ENCODE results near the gene AP3D1.
"Not testable (repeated sequence)": the region's sequence is repeated elsewhere in the genome, so short reads cannot be mapped to it uniquely, and the experiment has no call there.

The AP3D1 gene

DNA sequence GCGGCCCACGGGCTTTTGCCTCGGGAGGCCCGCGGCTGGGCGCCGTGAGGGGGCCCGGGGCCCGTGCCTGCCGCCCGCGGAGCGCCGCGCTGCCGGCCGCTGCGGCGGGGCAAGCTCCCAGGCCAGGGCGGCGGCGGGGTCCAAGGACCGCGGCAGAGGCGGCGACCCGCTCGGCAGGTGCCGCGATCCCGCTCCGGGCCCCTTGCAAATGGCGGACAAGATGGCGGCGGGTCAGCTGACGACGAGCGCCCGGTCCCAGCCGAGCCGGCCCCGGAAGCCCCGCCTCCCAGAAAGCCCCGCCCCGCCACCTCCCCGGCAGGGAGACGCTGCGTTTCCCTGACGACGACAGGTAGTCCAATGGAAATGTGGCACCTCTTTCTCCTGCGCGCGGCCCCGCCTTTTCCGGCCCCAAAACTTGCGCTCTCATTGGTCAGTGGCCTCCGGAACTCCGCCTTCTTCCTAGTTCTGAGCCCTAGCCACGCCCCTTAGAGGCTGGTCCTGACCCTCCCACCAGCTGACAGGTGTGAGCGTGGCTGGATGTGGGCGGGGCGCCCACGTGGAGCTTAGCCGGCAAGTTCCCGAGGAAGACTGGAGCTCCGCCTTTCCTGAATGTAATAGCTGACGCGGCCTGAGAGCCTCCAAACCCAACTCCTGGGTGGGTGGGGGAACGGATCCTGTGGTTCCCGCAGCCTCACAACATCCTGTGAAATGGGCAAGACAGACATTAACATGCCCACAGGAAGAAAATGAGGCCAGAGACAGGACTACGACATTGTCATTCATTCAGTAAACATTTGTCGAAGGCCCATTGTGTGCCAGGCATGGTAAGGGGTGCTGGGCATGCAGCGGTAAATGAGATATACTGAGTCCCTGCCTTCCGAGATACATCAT, at the start of gene AP3D1:
Gene AP3D1, minus strand, starts transcription at position 228 of the 891 bp plus-strand sequence. CDS start 232 bp downstream, outside the sequence.
- peak; percentile 99 for DNase-seq (ENCODE audit: low read depth in 2 of 2)

DNA sequence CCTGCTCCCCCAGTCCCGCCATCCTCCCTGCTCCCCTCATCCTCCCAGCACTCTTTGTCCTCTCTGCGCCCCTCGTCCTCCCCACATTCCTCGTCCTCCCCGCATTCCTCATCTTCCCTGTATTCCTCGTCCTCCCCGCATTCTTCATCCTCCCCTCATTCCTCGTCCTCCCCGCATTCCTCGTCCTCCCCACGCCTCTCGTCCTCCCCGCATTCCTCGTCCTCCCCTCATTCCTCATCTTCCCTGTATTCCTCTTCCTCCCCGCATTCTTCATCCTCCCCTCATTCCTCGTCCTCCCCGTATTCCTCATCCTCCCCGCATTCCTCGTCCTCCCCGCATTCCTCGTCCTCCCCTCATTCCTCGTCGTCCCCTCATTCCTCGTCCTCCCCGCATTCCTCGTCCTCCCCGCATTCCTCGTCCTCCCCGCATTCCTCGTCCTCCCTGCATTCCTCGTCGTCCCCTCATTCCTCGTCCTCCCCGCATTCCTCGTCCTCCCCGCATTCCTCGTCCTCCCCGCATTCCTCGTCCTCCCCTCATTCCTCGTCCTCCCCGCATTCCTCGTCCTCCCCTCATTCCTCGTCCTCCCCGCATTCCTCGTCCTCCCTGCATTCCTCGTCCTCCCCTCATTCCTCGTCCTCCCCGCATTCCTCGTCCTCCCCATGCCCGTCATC, 49.4 kb upstream of the AP3D1 start:
- DNase-seq (ENCODE audit: low read depth in 2 of 2) = not testable (repeated sequence)

DNA sequence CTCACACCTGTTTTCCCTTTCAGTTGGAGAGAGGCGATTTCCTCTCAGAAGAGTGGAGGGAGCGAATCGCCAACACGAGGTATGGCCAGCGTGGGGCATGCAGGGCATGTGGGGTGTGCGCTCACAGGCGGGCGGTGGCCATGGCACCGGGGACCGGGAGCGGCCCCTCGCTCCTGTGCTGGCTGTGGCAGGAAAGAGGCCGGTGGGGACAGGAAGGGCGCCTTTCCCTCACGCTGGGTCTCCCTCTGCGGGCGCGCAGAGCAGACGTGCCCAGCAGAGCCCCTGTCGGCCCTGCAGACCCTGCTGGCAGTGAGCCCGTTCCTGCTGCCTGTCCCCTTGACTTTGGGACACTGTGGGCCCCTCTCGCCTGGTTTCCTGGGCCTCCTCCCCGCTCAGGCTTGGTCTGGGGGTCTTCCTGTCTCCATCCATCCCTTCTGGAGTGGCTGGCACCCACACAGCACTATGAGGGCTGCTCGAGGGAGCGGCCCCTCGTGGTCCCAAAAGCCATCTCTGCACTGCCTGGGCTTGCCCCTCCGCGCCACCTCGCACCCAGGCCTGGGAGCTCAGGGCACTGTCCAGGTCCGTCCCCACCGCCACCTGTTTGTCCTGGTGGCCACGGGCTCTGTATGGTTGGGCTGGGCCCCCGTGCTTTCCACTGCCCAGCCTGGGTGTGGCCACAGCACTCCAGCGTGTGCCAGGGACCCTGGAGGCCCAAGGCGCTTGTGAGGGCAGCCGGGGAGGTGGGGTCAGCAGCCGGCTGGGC, 48.7 kb upstream of the AP3D1 start:
- DNase-seq (ENCODE audit: low read depth in 2 of 2) = no peak

DNA sequence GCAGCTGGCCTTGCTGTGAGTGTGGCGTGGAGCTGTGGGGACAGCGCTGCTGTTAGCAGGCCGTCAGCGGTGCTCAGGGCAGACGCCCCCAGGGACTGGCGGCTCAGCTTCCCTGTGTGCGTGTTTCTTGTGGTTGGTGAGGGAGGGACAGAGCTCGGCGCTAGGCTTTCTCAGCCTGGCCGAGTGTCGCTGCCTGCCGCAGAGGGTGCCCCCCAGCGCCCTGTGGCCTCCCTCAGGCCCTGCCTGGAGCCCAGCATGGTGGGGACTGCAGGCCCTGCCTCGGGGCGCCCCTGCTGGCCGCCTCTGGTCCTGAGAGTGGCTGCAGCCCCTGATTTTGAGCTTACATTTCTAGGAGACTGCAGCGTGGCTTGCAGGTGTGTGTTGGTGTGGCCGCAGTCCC, 47.8 kb upstream of the AP3D1 start:
- no peak for DNase-seq (ENCODE audit: low read depth in 2 of 2)

DNA sequence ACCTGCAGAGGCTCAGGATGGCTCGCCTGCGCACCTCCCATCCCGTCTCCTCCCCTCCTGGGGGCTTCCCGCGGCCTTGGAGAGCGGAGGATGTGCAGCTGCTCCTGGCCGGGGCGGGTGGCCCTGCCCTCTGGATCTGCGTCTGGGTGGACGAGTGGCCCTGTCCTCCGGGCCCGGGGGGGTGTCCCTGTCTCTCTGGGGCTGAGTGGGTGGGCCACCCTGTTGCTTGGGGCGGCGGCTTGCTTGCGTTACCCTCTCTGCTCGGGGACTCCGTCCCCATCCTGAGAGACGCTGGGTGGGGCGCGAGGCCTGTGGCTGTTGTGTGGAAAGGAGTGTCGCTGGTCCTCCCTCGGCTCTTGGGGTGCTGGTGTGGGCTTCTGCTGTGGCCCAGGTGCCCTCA, 47.0 kb upstream of the AP3D1 start:
- no peak for DNase-seq (ENCODE audit: low read depth in 2 of 2)

DNA sequence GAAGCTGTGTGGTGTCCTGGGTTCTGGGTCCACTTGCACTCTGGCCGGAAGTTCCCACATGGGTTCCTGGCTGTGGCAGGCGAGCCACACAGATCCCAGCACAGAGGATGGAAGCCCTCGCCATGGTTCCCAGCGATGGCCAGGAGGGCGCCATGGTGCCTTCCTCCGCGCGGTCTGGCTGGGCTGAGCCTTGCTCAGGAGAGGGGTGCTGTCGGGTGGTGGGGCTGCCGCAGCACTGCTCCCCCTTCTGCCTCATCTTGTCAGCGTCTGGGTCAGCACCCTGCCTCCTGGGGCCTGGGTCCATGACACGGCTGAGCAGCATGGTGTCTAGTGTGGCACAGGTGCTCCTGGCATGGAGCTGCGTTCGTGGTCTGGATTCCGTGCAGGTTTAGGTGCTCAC, 45.9 kb upstream of the AP3D1 start:
- DNase-seq (ENCODE audit: low read depth in 2 of 2) = no peak

DNA sequence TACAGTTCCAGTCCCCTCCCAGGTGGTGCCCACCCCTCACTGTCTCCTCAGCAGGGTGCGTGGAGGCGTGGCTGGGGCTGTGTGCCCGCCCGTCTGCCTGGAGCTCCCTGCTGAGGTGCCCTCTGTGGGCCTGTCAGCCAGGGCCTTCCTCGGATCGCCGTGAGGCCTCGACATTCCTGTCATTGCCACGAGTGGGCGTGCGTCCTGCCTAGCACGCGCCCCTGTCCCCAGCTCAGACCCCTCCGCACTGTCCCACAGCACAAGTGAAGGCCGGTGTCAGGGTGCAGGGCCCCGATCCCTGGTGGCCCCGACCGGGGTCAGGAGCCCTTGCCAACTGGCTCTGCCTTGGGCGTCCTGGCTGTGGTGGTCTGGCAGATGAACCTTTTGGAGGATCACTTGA, 44.5 kb upstream of the AP3D1 start:
- no peak for DNase-seq (ENCODE audit: low read depth in 2 of 2)

DNA sequence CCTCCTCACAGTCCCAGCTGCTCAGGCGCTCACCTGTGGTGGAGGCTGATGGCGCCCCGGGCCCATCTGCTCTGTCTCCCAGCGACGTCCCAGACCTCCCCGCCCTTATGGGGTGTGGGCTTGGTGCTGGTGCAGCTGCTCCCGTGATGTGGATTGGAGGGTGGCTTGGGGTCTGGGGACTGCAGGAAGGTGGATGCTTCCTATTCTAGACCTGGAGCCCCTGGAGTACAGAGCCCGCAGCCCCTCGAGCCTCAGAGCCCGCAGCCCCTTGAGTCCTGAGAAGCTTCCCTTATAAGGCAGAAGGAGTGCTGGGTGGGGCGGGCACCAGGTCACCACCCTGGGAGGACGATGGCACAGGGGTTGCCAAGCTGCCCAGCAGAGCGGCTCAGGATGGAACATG, 44.0 kb upstream of the AP3D1 start:
- DNase-seq (ENCODE audit: low read depth in 2 of 2) = no peak

DNA sequence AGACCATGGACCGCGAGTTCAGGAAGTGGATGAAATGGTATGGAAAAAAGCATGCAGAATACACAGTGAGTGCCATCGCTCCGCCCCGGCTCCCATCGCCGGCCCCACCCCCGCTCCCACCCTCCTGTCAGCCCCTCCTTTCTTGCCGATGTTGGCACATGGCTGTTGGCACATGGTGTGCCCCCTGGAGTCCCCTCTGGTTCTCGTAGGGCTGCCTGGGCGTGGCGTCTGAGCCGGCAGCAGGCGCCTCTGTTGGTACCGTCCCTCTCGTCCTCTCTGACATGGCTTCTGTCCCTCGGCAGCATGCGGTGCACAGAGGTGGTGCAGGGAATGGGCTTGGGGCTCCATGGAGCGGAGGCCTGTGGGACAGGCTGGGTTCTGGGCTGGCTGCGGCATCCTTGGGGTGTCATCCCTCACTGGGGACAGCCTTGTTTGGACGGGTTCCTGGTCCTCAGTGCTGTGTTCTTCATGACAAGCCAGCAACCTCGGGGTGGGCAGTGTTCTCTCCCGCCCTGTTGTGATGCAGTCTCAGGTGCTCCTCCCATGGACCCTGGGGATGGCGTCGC, 43.2 kb upstream of the AP3D1 start:
- no peak for DNase-seq (ENCODE audit: low read depth in 2 of 2)

DNA sequence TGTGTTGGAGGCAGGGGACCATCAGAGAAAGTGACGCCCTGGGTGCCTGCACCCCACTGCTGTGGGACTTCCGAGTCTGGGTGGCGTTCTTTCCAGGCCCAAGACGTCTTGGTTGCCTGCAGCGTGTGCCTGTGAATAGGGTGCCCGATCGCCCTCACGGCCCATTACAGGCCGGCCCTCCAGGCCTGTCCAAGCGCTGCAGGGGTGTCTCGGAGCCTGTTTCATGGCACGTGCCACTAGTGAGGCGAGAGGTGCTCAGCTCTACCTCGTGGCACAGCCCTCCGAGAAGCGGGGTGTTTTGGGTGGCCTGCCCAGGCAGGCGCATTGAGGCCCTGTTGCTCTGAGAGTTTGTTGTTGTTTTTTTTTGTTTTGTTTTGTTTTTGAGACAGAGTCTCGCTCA, 42.4 kb upstream of the AP3D1 start:
- no peak for DNase-seq (ENCODE audit: low read depth in 2 of 2)

DNA sequence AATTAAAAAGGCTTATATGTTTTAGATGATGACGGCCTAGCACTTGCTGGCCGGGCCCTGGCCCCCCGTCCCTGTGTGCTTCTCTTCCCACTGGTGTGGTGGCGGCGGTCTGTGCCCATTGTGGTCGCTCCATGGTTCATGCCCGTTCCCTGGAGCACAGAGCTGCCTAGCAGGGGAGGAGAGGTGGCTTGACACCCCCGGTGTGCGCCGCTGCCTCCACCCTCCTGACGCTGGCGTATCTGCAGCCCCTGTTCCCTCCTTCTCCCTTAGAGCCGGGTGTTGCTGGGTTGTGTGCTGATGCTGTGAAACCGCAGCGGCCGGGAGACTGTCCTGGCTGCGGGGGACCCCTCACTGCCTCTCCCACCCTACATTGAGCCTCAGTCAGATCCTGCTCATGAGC, 41.5 kb upstream of the AP3D1 start:
- DNase-seq (ENCODE audit: low read depth in 2 of 2) = no peak

DNA sequence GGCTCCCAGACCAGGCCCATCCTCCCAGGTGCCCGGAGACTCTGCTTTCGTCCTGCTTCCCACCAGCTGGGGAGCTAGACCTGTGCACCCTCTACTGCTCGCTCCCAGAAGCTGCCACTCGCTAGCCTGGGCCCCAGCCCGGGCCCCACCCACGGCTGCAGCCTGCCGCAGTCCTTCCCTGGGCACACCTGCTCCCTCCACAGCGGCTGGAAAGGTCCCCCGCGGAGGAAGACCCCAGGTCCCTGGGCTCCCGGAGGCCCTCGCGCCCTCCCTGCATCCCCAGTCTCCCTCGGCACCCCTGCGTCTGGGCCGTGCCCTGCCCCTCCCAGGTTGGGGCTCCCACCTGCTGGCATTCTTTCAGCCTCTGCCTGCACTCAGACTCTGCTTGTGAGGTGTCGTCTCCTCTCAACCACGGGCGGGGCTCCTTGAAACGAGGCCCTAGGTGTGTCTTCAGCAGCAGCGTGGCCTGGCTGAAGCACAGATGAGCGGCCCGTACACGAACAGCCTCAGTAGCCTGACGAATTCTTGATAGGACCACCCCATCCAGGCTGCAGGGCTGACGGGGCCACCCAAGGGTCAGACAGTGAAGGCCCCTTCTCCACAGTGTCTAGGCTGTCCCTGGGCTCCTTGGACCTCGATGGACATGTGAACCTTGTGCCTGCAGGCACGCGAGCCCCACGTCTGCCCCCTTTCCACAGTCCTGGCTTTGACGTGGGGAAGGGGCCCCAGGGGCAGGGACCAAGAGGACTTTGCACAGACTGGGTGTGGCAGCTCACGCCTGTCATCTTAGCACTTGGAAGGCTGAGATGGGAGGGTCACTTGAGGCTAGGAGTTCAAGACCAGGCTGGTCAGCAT, 40.3 kb upstream of the AP3D1 start:
- no peak for DNase-seq (ENCODE audit: low read depth in 2 of 2)

DNA sequence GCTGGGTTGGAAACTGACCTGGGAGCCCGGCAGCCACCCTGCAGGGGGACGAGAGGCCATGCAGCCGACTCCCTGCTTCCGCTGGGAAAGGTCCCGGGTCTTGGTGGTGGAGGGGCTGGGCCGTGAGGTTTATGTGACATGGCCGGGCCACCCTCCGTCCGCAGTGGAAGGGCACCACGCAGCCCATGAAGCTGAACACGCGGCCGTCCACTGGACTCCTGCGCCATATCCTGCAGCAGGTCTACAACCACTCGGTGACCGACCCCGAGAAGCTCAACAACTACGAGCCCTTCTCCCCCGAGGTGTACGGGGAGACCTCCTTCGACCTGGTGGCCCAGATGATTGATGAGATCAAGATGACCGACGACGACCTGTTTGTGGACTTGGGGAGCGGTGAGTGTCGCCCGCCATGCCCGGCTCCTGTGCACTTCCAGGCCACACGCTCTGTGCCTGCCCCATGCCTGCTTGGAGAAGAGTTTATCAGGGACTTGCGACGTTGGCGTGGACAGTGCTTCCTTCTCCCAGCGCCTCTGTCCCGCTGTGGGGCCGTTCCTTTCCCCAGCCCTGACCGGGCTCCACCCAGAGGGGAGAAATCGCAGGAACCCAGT, 39.6 kb upstream of the AP3D1 start:
- DNase-seq (ENCODE audit: low read depth in 2 of 2) = no peak

DNA sequence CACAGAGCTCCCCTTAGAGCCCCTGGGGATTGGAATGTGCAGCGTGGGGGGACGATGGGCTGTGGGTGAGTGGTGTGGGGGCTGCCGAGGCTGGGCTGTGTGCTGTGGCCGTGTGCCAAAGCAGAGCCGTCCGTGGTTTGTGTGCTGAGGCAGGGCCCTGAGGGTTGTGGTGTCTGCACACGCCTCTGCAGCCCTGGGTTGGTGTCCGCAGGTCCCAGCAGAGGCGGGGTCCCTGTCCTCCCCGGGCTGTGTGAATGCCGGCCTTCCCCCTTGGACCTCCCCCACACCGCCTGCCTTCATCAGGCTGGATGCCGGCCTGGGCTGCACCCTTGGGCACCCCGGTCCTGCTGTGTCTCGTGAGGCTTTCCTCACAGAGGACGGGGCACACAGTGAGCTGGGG, 38.5 kb upstream of the AP3D1 start:
- no peak for DNase-seq (ENCODE audit: low read depth in 2 of 2)

DNA sequence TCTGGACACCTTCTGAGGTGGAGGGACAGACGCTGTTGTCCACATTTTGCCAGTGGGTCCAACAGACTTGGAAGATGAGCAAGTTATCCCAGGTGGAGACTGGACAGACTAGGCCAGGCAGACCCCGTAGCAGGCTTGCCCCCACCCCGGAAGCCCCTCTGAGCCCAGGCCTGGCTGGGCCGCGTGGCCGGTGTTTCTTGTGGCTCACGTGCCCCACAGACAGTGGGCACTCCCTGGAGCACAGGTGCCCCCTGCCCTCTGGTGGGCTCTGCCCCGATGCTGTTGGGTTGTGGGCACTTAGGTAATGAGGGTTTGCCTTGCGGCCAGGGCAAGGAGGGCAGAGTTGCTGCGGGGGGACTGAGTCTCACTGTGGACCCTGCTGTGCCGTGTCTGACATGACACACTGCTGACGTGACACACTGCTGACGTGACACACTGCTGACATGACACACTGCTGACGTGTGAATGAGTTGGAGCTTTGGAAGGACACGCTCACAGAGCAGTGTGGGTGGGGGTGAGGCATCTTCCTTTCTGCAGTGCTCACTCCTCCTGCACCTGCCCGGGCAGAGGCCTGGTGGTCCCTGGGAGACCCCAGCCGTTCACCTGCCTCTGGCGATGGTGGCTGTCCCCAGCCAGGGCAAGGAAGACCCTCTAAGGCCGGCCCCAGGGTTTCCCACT, 37.5 kb upstream of the AP3D1 start:
- DNase-seq (ENCODE audit: low read depth in 2 of 2) = no peak

DNA sequence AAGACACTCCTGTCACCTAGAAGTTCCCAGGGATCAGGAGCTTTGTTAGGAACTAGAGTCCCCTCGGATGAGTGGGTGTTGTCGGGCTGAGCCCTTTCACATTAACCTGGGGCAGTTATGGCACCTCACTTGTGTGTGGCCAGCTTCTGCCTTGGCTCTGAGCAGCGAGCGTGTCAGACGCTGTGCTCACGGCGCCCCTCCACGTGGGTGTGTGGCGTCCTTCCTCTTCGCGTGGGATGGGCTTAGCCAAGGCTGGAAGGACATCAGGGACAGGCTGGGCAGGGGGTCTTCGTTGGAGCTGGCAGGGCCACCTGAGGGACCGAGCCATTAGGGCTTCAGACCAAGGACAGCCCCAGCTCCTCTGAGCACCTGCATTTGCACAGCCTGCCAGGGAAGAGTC, 35.8 kb upstream of the AP3D1 start:
- no peak for DNase-seq (ENCODE audit: low read depth in 2 of 2)

DNA sequence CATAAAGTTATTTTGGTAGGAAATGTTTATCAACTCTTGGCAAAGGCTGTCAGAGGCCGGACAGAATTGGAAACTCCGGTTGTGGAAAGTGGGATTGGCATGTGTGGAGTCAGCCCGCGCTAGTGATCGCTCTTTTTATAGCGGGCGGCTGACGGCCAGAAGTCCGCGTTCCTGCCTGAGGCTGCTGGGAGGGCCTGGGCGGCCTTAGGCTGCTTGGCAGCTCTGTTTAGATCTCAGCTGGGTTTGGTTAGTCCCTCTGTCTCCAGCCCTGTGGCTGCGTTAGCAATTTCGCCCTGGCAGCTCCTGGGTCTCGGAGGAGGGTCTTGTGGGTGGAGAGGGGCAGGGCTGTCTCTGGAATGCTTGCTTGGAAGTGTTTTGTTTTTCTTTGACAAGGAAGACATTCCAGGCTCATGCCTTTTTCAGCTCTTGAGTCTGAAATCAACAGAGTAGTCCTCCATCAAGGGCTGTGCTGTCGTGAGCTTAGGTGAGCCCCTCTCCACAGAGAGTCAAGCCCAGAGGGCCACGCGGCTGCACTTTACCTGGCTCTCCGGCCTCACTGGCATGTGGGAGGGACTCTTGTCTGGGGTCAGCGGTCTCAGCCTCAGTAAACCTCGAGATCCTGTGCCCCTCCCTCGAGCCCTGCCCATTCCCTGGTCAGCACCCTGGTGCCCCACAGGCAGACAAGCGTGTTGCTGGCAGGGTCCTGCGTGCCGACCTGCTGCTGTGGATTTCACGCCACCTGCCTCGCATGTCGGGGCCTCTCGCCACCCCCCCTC, 34.9 kb upstream of the AP3D1 start:
- peak; percentile 97 for DNase-seq (ENCODE audit: low read depth in 2 of 2)

DNA sequence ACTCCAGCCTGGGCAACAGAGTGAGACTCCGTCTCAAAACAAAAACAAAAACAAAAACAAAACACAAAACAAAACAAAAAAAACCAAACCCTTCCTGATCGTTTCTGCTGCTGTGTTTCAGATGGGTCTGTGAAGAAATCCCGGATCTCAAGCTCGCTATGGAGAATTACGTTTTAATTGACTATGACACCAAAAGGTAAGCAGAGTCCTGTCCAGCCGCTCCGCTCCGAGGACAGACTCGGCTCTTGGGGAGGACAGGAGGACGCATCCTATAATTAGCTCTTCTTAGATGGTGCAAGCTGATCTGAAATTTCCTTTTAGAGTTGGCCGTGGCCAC, 34.3 kb upstream of the AP3D1 start:
- no peak for DNase-seq (ENCODE audit: low read depth in 2 of 2)

DNA sequence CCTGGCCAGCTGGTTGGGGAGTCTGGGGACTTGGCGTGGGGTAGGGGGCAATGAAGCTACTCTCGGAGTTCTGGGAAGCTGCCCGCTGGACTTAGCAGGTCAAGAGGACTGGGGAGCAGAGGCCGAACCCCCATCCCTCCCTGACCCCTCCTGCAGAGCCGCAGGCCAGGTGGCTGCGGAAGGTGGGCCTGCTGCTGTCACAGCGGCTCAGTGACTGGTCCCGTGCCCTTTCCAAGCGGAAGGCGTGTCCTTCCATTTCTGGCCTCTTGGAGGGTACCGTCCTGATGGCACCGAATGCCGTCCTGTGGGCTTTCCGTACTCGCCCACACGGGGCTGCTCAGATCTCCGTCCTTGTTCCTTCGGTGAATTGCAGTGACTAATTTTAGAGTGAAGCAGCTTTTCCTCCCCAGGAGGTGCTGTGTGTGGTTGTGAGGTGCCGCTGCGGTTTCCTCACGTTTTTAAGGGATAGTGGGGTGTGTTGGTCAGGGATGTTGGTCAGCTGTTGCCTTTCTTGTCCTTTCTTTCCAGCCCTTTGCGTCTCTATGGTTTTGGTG, 33.1 kb upstream of the AP3D1 start:
- DNase-seq (ENCODE audit: low read depth in 2 of 2) = no peak

All from fibroblast of skin of left quadriceps (primary cell).